Measurements from ENCODE around the gene SIGLEC1.

SIGLEC1 gene

DNA sequence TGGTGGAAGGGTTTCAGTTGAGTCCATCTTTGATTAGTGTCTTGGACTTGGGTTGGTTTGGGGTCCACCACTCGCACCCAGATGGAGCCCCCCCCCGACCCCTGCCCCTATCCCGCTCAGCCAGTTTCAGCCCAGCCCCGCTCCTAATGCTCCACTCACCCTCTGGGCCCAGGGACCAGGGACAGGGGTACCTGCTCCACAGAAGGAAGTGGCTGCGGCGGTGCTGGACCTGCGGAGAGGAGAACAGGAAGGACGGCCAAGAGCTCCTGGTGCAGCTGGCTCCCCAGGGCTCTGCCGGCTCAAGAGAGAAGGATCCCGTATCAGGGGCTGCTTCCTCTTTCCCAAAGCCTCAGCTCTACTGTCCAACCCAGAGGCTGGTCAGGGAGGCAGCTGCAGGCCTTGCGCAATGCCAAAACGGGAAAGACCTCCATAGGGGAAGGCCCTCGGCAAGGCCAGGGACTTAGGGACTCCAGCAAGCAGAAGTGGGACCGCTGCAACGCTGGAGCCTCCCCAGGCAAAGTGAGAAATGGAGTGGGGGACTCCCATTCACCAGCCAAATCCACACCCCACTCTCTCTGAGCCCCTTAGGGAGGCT lies at the start of gene SIGLEC1:
SIGLEC1 (minus strand) TSS at position 322 of the 595 bp plus-strand sequence. CDS start 5,472 bp downstream, outside the sequence.
- TF ChIP-seq, protein P1, sequence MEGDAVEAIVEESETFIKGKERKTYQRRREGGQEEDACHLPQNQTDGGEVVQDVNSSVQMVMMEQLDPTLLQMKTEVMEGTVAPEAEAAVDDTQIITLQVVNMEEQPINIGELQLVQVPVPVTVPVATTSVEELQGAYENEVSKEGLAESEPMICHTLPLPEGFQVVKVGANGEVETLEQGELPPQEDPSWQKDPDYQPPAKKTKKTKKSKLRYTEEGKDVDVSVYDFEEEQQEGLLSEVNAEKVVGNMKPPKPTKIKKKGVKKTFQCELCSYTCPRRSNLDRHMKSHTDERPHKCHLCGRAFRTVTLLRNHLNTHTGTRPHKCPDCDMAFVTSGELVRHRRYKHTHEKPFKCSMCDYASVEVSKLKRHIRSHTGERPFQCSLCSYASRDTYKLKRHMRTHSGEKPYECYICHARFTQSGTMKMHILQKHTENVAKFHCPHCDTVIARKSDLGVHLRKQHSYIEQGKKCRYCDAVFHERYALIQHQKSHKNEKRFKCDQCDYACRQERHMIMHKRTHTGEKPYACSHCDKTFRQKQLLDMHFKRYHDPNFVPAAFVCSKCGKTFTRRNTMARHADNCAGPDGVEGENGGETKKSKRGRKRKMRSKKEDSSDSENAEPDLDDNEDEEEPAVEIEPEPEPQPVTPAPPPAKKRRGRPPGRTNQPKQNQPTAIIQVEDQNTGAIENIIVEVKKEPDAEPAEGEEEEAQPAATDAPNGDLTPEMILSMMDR (IDR thresholded peaks at IDR 0.05; ENCODE audit: unreplicated experiment in 3 of 3) = no peak
- Mint-ChIP-seq H3K4me1 (peaks cover 5% of the 10 kb centered on the region), H3K27me3 (ENCODE audit: low read depth) (no peaks in the 10 kb centered on the region), H3K36me3 (ENCODE audit: low read depth) (no peaks in the 10 kb centered on the region), H3K9me3 (no peaks in the 10 kb centered on the region), H3K27ac (no peak within 1 kb of the TSS), H3K4me3 (no peak within 1 kb of the TSS)

DNA sequence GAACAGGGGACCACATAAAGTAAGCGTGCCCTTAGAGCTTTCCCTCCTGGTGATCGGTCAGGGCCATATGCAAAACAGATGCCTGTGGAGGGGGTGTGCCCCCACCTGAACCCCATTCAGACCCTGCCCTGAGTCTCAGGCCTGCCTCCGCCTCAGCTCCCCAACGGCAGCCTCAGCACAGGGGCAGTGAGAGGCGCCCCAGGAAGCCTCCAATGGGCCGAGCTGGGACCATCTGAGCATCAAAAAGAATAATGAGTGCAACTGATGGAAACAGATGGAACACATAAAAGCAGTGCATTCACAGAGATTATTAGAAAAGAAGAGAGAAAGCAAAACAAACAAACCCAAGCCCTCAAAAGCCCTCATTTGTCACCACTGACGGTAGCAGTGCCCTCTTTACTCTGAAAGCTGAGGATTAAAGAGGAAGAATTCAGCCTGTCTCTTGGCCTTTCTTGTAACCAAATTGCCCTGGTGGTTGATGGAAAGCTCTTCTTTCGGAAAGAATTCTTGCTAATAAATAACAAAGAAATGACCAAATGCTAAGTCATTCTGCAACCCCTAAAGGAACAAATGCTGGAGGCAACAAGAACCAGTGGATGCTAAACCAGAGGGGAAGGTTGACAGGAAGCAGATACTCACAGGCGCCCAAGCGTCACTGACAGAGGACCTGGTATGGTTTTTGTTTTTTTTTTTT lies 48.4 kb upstream of the SIGLEC1 start:
- no peaks in the 10 kb centered on the region for H3K27me3 Mint-ChIP-seq (ENCODE audit: low read depth)

DNA sequence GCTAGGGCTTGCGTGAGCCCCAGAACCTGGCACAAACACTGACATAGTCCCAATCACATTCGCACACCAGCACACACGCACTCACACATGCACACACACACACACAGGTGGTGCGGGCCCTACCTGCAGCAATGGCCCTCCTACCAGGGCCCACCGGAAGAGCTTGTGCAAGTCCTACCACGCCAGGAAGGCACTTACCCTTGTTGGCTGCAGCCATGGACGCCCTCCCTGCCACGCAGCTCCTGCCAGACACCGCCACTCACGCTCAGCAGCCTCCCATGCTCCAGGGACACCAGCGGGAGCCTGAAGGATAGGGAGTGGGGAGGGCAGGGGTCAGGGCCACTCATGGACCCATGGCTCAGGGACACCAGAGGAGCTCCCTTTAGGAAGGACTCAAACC lies 47.5 kb upstream of the SIGLEC1 start:
- H3K27me3 Mint-ChIP-seq (ENCODE audit: low read depth) = no peaks in the 10 kb centered on the region
- H3K4me1 Mint-ChIP-seq = peaks cover 22% of the 10 kb centered on the region
- no peak overlapping the region for H3K4me3 Mint-ChIP-seq
- TF ChIP-seq, protein P1 (IDR thresholded peaks at IDR 0.05; ENCODE audit: unreplicated experiment in 3 of 3) = no peak
- H3K36me3 Mint-ChIP-seq (ENCODE audit: low read depth) = peaks cover 13% of the 10 kb centered on the region
- H3K9me3 Mint-ChIP-seq = no peaks in the 10 kb centered on the region
- H3K27ac Mint-ChIP-seq = peak overlapping the region in 1 of 3 experiments; percentile 21

More for the DNA sequence above, 48.4 kb upstream of the SIGLEC1 start:
- no peaks in the 10 kb centered on the region for H3K9me3 Mint-ChIP-seq
- H3K27ac Mint-ChIP-seq = peak overlapping the region; percentile 75 to 78 (median 77)
- peaks cover 30% of the 10 kb centered on the region for H3K4me1 Mint-ChIP-seq
- TF ChIP-seq, protein P1 (IDR thresholded peaks at IDR 0.05; ENCODE audit: unreplicated experiment in 3 of 3) = no peak
- H3K4me3 Mint-ChIP-seq = peak overlapping the region in 2 of 3 experiments; percentile 43
- H3K36me3 Mint-ChIP-seq (ENCODE audit: low read depth) = peaks cover 13% of the 10 kb centered on the region

DNA sequence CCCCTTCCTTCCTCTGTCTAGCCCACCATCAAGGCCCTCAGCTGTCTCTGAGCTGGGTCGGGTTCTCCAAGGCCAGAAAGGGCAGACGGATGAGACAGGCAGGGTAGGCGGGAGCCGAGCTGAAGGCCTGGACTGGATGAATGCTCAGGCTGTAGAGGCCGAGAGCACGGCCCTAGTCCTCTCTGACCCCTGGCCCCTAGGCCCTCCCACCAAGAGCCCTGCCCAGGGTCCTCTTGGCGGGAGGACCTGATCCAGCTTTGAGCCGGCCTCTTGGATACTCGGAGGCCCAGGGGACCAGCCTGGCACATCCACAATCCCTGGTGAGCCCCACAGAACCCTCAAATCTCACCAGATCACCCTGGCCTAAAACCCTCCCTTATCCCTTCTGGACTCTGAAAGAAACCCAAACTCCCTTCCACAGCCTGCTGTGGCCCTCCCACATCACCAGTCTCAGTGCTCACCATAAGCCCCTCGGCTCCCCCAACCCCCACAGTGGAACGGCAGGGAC lies 47.0 kb upstream of the SIGLEC1 start:
- H3K27me3 Mint-ChIP-seq (ENCODE audit: low read depth) = no peaks in the 10 kb centered on the region
- no peaks in the 10 kb centered on the region for H3K9me3 Mint-ChIP-seq
- H3K36me3 Mint-ChIP-seq (ENCODE audit: low read depth) = peaks cover 17% of the 10 kb centered on the region

DNA sequence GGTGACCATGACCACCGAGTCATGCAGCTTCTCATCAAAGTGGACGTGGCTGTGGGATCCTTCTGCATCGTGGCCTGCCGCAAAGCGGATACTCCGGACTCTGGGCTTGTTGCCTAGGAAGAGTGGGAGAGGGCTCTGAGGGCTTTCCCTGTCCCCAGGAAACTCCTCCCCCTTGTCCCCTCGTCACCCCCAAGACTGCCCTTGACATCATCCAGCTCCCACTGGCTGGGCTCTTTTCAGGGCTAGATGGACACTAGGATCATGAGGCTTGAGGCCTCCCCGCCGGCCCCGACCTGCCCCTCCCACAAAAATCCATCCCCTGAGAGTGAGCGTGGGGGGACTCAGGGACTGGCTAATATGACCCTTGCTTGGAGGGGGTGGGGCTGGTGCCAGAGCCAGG lies 46.2 kb upstream of the SIGLEC1 start:
- Mint-ChIP-seq H3K4me3 (no peak overlapping the region), H3K27me3 (ENCODE audit: low read depth) (no peaks in the 10 kb centered on the region), H3K4me1 (peaks cover 17% of the 10 kb centered on the region), H3K9me3 (no peaks in the 10 kb centered on the region), H3K27ac (no peak overlapping the region), H3K36me3 (ENCODE audit: low read depth) (peaks cover 17% of the 10 kb centered on the region)
- TF ChIP-seq, protein P1 (IDR thresholded peaks at IDR 0.05; ENCODE audit: unreplicated experiment in 3 of 3) = no peak

More for the DNA sequence above, 47.0 kb upstream of the SIGLEC1 start:
- Mint-ChIP-seq H3K4me1 (peaks cover 20% of the 10 kb centered on the region), H3K27ac (peak overlapping the region in 1 of 3 experiments; percentile 21), H3K4me3 (no peak overlapping the region)
- TF ChIP-seq, protein P1 (IDR thresholded peaks at IDR 0.05; ENCODE audit: unreplicated experiment in 3 of 3) = no peak
